CD4-positive, CD25-positive, alpha-beta regulatory T cell (primary cell): ENCODE data around the gene OR2S2. TPM values are rescaled to one million over a fixed set of nuclear protein-coding genes. Genes with fewer than 3 reads are reported as not detected.
"Not testable (repeated sequence)": the region's sequence is repeated elsewhere in the genome, so short reads cannot be mapped to it uniquely, and the experiment has no call there.

Experiments
- ATAC-seq, 2 donors: fragments of 150-1000 bp; cut with Tn5 transposase; one replicate each; pipeline ENCODE4 v1.10.0; 2021; ENCODE audit warnings: low read depth in 2 of 2, moderate number of reproducible peaks in 2 of 2, moderate library complexity in 1 of 2
- DNase-seq, 3 donors: peaks; one replicate each; pipeline versions ENCODE4 v3.0.0 to v3.0.0-alpha.2; 2012 to 2022; ENCODE audit warnings: mixed read lengths in 1 of 3
- H3K27ac ChIP-seq: one replicate; pipeline ENCODE4 v1.7.0; 2013; ENCODE audit warnings: mild to moderate bottlenecking, low read length; ENCODE audit not compliant: insufficient read depth, poor library complexity, severe bottlenecking
- H3K27me3 ChIP-seq: one replicate; pipeline ENCODE4 v1.7.0; 2013; ENCODE audit warnings: low read length; ENCODE audit not compliant: control insufficient read depth, insufficient read depth
- H3K36me3 ChIP-seq: one replicate; pipeline ENCODE4 v1.7.0; 2013; ENCODE audit warnings: mild to moderate bottlenecking, low read length, moderate library complexity; ENCODE audit not compliant: control insufficient read depth, insufficient read depth
- H3K4me1 ChIP-seq: 2 replicates; pipeline ENCODE4 v1.7.0; 2013; ENCODE audit warnings: mild to moderate bottlenecking, low read length; ENCODE audit not compliant: insufficient read depth, control insufficient read depth, poor library complexity, severe bottlenecking
- H3K4me3 ChIP-seq: one replicate; pipeline ENCODE4 v1.7.0; 2013; ENCODE audit warnings: low read depth, mild to moderate bottlenecking, low read length, moderate library complexity
- H3K9me3 ChIP-seq, 2 experiments: 1 replicate in 1 of 2; 2 replicates in 1 of 2; pipeline ENCODE4 v1.7.0; 2013; ENCODE audit warnings: low read length in 2 of 2, mild to moderate bottlenecking in 1 of 2, moderate library complexity in 1 of 2; ENCODE audit not compliant: control insufficient read depth in 2 of 2
- H3K27ac Mint-ChIP-seq, 3 donors: one replicate each; pipeline ENCODE4 v1.8.0; 2020 to 2022; ENCODE audit warnings: mild to moderate bottlenecking in 3 of 3, mixed read lengths in 3 of 3, moderate library complexity in 2 of 3
- H3K27me3 Mint-ChIP-seq: one replicate; pipeline ENCODE4 v1.8.0; 2022; ENCODE audit warnings: mild to moderate bottlenecking, mixed read lengths
- H3K36me3 Mint-ChIP-seq: one replicate; pipeline ENCODE4 v1.8.0; 2020; ENCODE audit warnings: mixed read lengths
- H3K4me1 Mint-ChIP-seq, 4 donors: one replicate each; pipeline ENCODE4 v1.8.0; 2020 to 2022; ENCODE audit warnings: mixed read lengths in 4 of 4, mild to moderate bottlenecking in 1 of 4
- H3K4me3 Mint-ChIP-seq, 4 donors: one replicate each; pipeline ENCODE4 v1.8.0; 2020 to 2022; ENCODE audit warnings: mild to moderate bottlenecking in 4 of 4, mixed read lengths in 4 of 4, moderate library complexity in 3 of 4
- H3K9me3 Mint-ChIP-seq, 7 donors: one replicate each; pipeline ENCODE4 v1.8.0; 2020 to 2022; ENCODE audit warnings: mixed read lengths in 7 of 7, mild to moderate bottlenecking in 3 of 7, moderate library complexity in 2 of 7
- polyA plus RNA-seq, 4 donors: library from polyadenylated mRNA; unstranded; fragments of 300-500 nt; fragmentation: Illumina TruSeq; gene quantifications; one replicate each; pipeline ENCODE4 v1.2.3, GENCODE V29; 2021
- total RNA-seq: library from RNA; stranded (reverse); gene quantifications from one replicate; pipeline ENCODE4 v1.2.3, GENCODE V29; 2022

OR2S2 gene, protein sequence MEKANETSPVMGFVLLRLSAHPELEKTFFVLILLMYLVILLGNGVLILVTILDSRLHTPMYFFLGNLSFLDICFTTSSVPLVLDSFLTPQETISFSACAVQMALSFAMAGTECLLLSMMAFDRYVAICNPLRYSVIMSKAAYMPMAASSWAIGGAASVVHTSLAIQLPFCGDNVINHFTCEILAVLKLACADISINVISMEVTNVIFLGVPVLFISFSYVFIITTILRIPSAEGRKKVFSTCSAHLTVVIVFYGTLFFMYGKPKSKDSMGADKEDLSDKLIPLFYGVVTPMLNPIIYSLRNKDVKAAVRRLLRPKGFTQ
- total RNA-seq (not detected), polyA plus RNA-seq (not detected)

DNA sequence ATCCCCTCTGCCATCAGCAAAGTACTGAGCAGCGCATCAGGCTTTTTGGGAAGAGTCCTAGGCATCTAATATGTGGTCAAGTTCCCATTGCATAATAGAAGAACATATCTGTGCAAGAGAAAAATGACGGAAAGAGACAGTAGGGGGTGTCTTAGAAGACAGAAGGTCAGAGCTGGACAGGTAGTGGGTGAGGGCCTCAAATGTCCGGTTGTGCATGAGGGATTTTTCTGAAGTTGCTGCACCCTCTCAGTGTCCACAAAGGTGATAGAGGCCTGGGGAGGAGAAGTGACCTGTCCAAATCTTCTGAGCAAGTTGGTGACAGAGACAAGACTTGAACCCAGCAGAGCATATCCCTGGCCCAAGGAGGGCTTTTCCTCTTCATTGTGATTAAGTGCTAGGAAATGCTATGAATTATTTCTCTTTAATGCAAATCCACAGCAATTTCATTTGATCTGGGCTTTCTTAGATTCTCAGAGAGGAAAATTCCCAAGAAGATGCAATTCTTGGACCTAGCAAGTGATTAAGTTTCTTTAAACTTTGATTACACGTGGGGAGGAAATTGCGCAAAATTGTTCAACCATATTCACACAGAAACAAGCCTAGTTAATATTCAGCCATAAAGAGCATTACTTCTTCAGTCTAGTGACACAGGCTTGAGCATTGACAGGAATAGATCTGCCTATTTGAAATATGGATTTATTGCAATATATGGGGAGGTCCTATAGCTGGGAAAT lies at the start of gene OR2S2:
Gene OR2S2 (minus strand): TSS at position 51 of the 734 bp plus-strand sequence. CDS start 56 bp downstream, outside the sequence.
- H3K4me3 ChIP-seq = no peak within 1 kb of the TSS
- no peaks in the 10 kb centered on the region for H3K36me3 Mint-ChIP-seq
- no peaks in the 10 kb centered on the region for H3K36me3 ChIP-seq
- H3K4me1 ChIP-seq = no peaks in the 10 kb centered on the region
- peaks cover 15% of the 10 kb centered on the region for H3K27me3 ChIP-seq
- H3K4me3 Mint-ChIP-seq = no peak within 1 kb of the TSS
- ATAC-seq = no peak
- H3K27me3 Mint-ChIP-seq = peaks cover 40% of the 10 kb centered on the region
- H3K27ac Mint-ChIP-seq = no peak within 1 kb of the TSS
- no peak within 1 kb of the TSS for H3K27ac ChIP-seq
- no peak for DNase-seq
- no peaks in the 10 kb centered on the region for H3K9me3 ChIP-seq
- peaks cover 0 to 7% (median 1%) of the 10 kb centered on the region in 4 donors for H3K4me1 Mint-ChIP-seq
- H3K9me3 Mint-ChIP-seq = no peaks in the 10 kb centered on the region

DNA sequence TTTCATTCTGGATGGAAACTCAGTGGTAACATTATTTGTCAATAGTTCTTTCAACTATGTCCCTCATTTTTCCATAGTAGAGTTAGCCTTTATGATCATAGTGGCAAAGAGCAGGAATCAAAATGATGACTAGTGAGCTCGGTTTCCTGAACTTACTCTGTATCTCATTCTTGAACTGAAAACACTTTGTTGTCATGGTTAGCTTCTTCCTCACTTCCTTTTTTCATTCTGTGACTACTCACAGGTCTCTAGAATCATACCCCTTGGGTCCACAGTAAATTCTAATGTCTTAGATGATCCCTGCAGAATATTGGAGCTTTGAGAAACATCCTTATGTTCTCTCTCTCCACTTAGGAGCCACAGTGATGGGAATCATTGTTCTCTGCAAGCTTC lies 49.4 kb upstream of the OR2S2 start:
- Histone ChIP-seq H3K4me3 (no peak overlapping the region), H3K27me3 (peaks cover 38% of the 10 kb centered on the region), H3K36me3 (no peaks in the 10 kb centered on the region), H3K27ac (no peak overlapping the region), H3K4me1 (peaks cover 7% of the 10 kb centered on the region), H3K9me3 (peaks cover 0 to 2% of the 10 kb centered on the region in 2 experiments)
- Mint-ChIP-seq H3K4me1 (peaks cover 0 to 13% (median 8%) of the 10 kb centered on the region in 4 donors), H3K27ac (no peak overlapping the region), H3K27me3 (peaks cover 64% of the 10 kb centered on the region), H3K36me3 (no peaks in the 10 kb centered on the region), H3K9me3 (peaks cover 0 to 9% (median 3%) of the 10 kb centered on the region in 7 donors), H3K4me3 (peak overlapping the region in 1 of 4 donors; percentile 40)
- ATAC-seq (no peak), DNase-seq (no peak)

DNA sequence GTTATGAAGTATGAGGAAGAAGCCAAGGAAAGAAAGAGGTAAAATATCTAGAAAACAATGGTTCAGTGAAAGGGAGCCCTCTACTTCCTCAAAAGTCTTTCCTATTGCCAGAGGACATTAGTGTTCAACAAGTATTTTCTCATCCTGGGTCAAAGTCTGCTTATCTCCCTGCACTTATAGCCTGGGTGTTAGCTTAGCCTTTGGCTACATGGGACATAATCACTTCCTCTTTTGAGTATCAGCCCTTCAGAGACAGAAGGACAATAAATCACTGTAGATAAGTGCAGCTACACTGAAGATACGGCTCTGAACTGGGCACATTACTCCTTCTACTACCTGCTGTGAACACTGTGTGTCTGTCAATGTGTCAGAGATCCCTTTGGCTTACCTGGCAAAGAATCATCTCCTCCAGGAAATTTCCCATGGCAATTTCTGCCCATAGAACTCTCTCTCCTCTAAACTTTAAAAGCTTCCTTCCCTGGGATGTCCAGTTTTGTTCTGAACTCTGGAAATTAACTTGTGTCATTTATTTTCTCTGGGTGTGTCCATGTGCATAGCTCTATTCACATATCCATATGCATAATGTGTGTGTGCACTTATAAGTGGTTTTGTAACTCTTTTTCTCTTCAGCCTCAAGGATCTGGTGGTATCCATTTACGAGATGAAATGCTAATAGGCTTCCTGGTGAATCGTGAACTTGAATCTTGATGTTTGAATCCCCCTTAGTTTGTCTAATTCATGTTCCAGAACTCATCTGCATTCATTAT lies 48.8 kb upstream of the OR2S2 start:
- Histone ChIP-seq H3K9me3 (peaks cover 0 to 2% of the 10 kb centered on the region in 2 experiments), H3K4me3 (no peak overlapping the region), H3K27me3 (peaks cover 38% of the 10 kb centered on the region), H3K4me1 (peaks cover 7% of the 10 kb centered on the region), H3K36me3 (no peaks in the 10 kb centered on the region), H3K27ac (no peak overlapping the region)
- DNase-seq (no peak), ATAC-seq (no peak)
- Mint-ChIP-seq H3K4me1 (peaks cover 0 to 13% (median 8%) of the 10 kb centered on the region in 4 donors), H3K9me3 (peaks cover 0 to 9% (median 2%) of the 10 kb centered on the region in 7 donors), H3K27ac (no peak overlapping the region), H3K36me3 (no peaks in the 10 kb centered on the region), H3K27me3 (peaks cover 67% of the 10 kb centered on the region), H3K4me3 (peak overlapping the region in 1 of 4 donors; percentile 40)

DNA sequence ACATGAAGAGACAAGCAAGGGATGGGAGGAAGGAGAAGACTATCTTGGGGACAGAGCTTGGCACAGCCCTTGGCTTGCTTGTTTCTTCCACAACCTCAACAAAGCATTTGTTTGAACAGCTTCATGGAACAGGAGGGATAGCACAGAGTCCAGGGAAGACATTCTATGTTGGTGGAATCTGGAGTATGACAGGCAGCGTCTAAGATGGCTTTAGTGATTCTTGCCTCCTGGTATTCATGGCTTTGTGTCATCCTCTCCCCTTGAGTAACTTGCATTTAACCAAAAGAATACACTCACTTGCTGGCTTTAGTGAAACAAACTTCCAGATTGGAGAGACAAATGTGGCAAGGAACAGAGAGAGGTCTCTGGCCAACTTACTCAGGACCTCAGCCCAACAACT lies 47.9 kb upstream of the OR2S2 start:
- DNase-seq (no peak), ATAC-seq (no peak)
- peaks cover 0 to 13% (median 8%) of the 10 kb centered on the region in 4 donors for H3K4me1 Mint-ChIP-seq
- H3K27me3 Mint-ChIP-seq = peaks cover 65% of the 10 kb centered on the region
- H3K36me3 Mint-ChIP-seq = no peaks in the 10 kb centered on the region
- no peak overlapping the region for H3K4me3 Mint-ChIP-seq
- H3K4me3 ChIP-seq = no peak overlapping the region
- H3K36me3 ChIP-seq = no peaks in the 10 kb centered on the region
- peaks cover 0 to 9% (median 2%) of the 10 kb centered on the region in 7 donors for H3K9me3 Mint-ChIP-seq
- peak overlapping the region in 1 of 3 donors; percentile 85 for H3K27ac Mint-ChIP-seq
- H3K27me3 ChIP-seq = peaks cover 38% of the 10 kb centered on the region
- H3K4me1 ChIP-seq = peaks cover 7% of the 10 kb centered on the region
- H3K9me3 ChIP-seq = peaks cover 0 to 2% of the 10 kb centered on the region in 2 experiments
- H3K27ac ChIP-seq = no peak overlapping the region

DNA sequence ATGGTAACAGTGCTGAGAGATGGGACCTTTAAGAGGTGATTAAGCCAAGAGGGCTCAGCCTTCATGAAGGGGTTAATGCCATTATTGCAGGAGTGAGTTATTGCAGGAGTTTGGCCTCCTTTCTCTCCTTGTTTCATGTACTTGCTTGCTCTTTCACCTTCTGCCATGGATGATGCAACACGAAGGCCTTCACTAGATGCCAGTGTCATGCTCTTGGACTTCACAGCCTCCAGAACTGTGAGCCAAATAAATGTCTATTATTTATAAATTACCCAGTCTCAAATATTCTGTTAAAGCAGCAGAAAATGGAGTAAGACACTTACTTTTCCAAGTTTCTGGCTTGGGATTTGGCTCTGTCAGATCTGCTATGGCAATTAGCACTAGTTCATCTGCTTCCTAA lies 40.4 kb upstream of the OR2S2 start:
- Mint-ChIP-seq H3K4me1 (no peaks in the 10 kb centered on the region), H3K36me3 (no peaks in the 10 kb centered on the region), H3K27ac (no peak overlapping the region), H3K4me3 (no peak overlapping the region), H3K27me3 (peaks cover 58% of the 10 kb centered on the region), H3K9me3 (peaks cover 0 to 14% (median 3%) of the 10 kb centered on the region in 7 donors)
- Histone ChIP-seq H3K9me3 (peaks cover 10 to 11% of the 10 kb centered on the region in 2 experiments), H3K27me3 (peaks cover 19% of the 10 kb centered on the region), H3K4me3 (no peak overlapping the region), H3K36me3 (peaks cover 2% of the 10 kb centered on the region), H3K4me1 (no peaks in the 10 kb centered on the region), H3K27ac (no peak overlapping the region)
- no peak for ATAC-seq
- DNase-seq = no peak

DNA sequence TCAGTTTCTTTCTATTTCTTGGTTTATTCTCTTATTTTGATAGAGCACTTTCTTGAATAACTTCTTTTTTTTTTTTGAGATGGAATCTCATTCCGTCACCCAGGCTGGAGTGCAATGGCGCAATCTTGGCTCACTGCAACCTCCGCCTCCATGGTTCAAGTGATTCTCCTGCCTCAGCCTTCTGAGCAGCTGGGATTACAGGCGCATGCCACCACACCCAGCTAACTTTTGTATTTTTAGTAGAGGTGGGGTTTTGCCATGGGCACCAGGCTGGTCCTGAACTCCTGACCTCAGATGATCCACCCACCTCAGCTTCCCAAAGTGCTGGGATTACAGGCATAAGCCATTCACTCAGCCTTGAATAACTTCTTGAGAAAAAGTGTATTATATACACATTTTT lies 39.1 kb upstream of the OR2S2 start:
- H3K4me1 Mint-ChIP-seq, H3K4me1 ChIP-seq, H3K27ac ChIP-seq, H3K36me3 ChIP-seq, DNase-seq, H3K4me3 ChIP-seq, ATAC-seq, H3K4me3 Mint-ChIP-seq, H3K36me3 Mint-ChIP-seq, H3K27ac Mint-ChIP-seq: not testable (repeated sequence)
- Histone ChIP-seq H3K9me3 (peaks cover 10 to 11% of the 10 kb centered on the region in 2 experiments), H3K27me3 (peaks cover 14% of the 10 kb centered on the region)
- H3K9me3 Mint-ChIP-seq = peaks cover 0 to 14% (median 3%) of the 10 kb centered on the region in 7 donors
- peaks cover 55% of the 10 kb centered on the region for H3K27me3 Mint-ChIP-seq

DNA sequence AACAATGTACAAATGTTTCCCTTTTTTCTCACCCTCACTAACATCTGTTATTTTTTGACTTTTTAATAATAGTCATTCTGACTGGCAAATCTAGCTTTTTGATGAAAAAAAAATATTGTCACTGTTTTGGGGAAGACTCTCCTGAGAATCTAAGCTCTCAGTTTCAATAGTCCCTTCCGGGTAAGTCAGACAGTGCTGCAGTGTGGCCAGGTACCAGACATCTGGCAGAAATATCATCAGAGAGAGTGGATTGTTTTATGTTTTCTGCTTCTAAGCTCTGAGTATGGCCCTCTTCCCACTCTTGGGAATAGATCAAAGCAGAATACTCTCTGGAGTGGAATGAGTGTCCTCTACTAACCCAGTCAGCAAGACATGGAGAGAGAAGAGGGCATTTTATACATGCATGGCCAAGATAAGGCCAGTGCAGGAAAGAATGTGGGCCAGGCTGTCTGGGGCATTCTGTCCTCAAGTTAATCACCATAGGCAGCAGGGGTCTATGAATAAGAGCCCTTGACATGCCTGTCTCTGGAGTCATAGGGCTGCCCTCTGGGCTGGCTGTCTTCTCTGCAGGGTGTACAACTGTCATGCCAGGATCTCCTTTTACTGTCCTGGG lies 38.5 kb upstream of the OR2S2 start:
- Histone ChIP-seq H3K9me3 (peaks cover 10 to 11% of the 10 kb centered on the region in 2 experiments), H3K27me3 (peaks cover 14% of the 10 kb centered on the region), H3K4me3 (no peak overlapping the region), H3K4me1 (no peaks in the 10 kb centered on the region), H3K36me3 (peaks cover 2% of the 10 kb centered on the region), H3K27ac (no peak overlapping the region)
- Mint-ChIP-seq H3K36me3 (no peaks in the 10 kb centered on the region), H3K9me3 (peaks cover 0 to 14% (median 3%) of the 10 kb centered on the region in 7 donors), H3K27ac (no peak overlapping the region), H3K4me1 (no peaks in the 10 kb centered on the region), H3K27me3 (peaks cover 57% of the 10 kb centered on the region), H3K4me3 (peak overlapping the region in 1 of 4 donors; percentile 73)
- no peak for ATAC-seq
- no peak for DNase-seq
